WTC11 (cell line): ENCODE results near the gene COL6A6.

Source experiments
- CBFB ChIP-seq: sonication (generic); formaldehyde crosslinking; IDR thresholded peaks from 2 replicates; pipeline ENCODE4 v1.8.1; 2022; ENCODE audit warnings: mild to moderate bottlenecking, low read depth, missing genetic modification reagents
- CREB1 ChIP-seq: sonication (generic); formaldehyde crosslinking; IDR thresholded peaks from 2 replicates; pipeline ENCODE4 v1.8.0; 2023; ENCODE audit warnings: mild to moderate bottlenecking, missing genetic modification reagents
- ESRRA ChIP-seq: sonication (generic); formaldehyde crosslinking; IDR thresholded peaks from 2 replicates; pipeline ENCODE4 v1.8.1; 2022; ENCODE audit warnings: mild to moderate bottlenecking, missing genetic modification reagents, borderline replicate concordance
- FOXP1 ChIP-seq: sonication (generic); formaldehyde crosslinking; IDR thresholded peaks from 2 replicates; pipeline ENCODE4 v1.8.0; 2022; ENCODE audit warnings: missing genetic modification reagents, mild to moderate bottlenecking, moderate library complexity, borderline replicate concordance
- GTF2I ChIP-seq: fragments of 250-450 bp; sonication (Bioruptor Pico); conservative IDR thresholded peaks from 2 replicates; pipeline ENCODE4 v1.4.0; 2021; ENCODE audit warnings: mild to moderate bottlenecking
- JUN ChIP-seq: sonication (generic); formaldehyde crosslinking; IDR thresholded peaks from 2 replicates; pipeline ENCODE4 v1.8.0; 2023; ENCODE audit warnings: mild to moderate bottlenecking, missing genetic modification reagents
- NR1H2 ChIP-seq: sonication (generic); formaldehyde crosslinking; IDR thresholded peaks from 2 replicates; pipeline ENCODE4 v1.9.0; 2021; ENCODE audit warnings: mild to moderate bottlenecking, moderate library complexity, missing genetic modification reagents
- ZNF121 ChIP-seq: sonication (generic); formaldehyde crosslinking; IDR thresholded peaks from 2 replicates; pipeline ENCODE4 v1.8.0; 2023; ENCODE audit warnings: missing genetic modification reagents
- ZNF416 ChIP-seq: fragments of 250-450 bp; sonication (Bioruptor Pico); IDR thresholded peaks from 2 replicates; pipeline ENCODE4 v1.9.0; 2021; ENCODE audit warnings: mild to moderate bottlenecking, inconsistent platforms
- TF ChIP-seq, protein P1 (sequence below): fragments of 250-450 bp; sonication (Bioruptor Pico); IDR thresholded peaks from 2 replicates; pipeline ENCODE4 v1.9.0; 2021; ENCODE audit warnings: moderate library complexity, mild to moderate bottlenecking, inconsistent platforms, borderline replicate concordance
- TF ChIP-seq, protein P2 (sequence below): fragments of 200-600 bp; IDR thresholded peaks from 2 replicates; pipeline ENCODE4 v1.8.0; 2022; ENCODE audit warnings: antibody characterized with exemption
- TF ChIP-seq, protein P3 (sequence below): sonication (generic); formaldehyde crosslinking; IDR thresholded peaks from 2 replicates; pipeline ENCODE4 v1.8.1; 2023; ENCODE audit warnings: mild to moderate bottlenecking, moderate library complexity, missing genetic modification reagents
- TF ChIP-seq, protein P4 (sequence below): sonication (generic); formaldehyde crosslinking; IDR thresholded peaks from 2 replicates; pipeline ENCODE4 v1.8.0; 2022; ENCODE audit warnings: missing genetic modification reagents
- TF ChIP-seq, protein P5 (sequence below): sonication (generic); formaldehyde crosslinking; IDR thresholded peaks from 2 replicates; pipeline ENCODE4 v1.8.0; 2022; ENCODE audit warnings: mild to moderate bottlenecking, missing genetic modification reagents

DNA sequence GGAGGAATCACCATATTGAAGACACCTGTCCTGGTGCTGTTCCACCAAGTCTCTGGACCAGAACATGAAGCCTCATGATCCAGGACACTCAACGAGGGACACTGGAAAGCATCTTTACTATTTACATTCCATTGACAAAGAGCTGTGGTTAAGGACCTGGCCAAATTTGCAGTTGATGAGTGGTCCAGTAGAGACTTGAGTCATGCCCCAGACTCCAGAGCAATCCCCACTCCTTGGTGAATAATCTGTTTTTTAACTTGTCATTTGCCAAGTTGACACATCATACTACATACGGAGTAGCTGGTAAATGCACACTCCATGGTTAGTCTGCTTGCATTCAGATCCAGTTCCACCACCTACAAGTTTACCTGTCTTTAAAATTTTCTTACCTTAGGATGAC lies 1.2 kb upstream of the COL6A6 start:
- TF ChIP-seq CBFB (CRISPR knock-in tag) (no peak), ESRRA (no peak), JUN (CRISPR knock-in tag) (no peak), GTF2I (CRISPR knock-in tag) (no peak), ZNF416 (CRISPR knock-in tag) (no peak), NR1H2 (CRISPR knock-in tag) (no peak), ZNF121 (CRISPR knock-in tag) (no peak), FOXP1 (no peak), CREB1 (no peak)
- TF ChIP-seq, protein P1, sequence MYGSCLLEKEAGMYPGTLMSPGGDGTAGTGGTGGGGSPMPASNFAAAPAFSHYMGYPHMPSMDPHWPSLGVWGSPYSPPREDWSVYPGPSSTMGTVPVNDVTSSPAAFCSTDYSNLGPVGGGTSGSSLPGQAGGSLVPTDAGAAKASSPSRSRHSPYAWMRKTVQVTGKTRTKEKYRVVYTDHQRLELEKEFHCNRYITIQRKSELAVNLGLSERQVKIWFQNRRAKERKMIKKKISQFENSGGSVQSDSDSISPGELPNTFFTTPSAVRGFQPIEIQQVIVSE: no peak
- TF ChIP-seq, protein P2, sequence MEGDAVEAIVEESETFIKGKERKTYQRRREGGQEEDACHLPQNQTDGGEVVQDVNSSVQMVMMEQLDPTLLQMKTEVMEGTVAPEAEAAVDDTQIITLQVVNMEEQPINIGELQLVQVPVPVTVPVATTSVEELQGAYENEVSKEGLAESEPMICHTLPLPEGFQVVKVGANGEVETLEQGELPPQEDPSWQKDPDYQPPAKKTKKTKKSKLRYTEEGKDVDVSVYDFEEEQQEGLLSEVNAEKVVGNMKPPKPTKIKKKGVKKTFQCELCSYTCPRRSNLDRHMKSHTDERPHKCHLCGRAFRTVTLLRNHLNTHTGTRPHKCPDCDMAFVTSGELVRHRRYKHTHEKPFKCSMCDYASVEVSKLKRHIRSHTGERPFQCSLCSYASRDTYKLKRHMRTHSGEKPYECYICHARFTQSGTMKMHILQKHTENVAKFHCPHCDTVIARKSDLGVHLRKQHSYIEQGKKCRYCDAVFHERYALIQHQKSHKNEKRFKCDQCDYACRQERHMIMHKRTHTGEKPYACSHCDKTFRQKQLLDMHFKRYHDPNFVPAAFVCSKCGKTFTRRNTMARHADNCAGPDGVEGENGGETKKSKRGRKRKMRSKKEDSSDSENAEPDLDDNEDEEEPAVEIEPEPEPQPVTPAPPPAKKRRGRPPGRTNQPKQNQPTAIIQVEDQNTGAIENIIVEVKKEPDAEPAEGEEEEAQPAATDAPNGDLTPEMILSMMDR: no peak
- TF ChIP-seq, protein P3, sequence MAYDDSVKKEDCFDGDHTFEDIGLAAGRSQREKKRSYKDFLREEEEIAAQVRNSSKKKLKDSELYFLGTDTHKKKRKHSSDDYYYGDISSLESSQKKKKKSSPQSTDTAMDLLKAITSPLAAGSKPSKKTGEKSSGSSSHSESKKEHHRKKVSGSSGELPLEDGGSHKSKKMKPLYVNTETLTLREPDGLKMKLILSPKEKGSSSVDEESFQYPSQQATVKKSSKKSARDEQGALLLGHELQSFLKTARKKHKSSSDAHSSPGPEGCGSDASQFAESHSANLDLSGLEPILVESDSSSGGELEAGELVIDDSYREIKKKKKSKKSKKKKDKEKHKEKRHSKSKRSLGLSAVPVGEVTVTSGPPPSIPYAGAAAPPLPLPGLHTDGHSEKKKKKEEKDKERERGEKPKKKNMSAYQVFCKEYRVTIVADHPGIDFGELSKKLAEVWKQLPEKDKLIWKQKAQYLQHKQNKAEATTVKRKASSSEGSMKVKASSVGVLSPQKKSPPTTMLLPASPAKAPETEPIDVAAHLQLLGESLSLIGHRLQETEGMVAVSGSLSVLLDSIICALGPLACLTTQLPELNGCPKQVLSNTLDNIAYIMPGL: no peak
- TF ChIP-seq, protein P4, sequence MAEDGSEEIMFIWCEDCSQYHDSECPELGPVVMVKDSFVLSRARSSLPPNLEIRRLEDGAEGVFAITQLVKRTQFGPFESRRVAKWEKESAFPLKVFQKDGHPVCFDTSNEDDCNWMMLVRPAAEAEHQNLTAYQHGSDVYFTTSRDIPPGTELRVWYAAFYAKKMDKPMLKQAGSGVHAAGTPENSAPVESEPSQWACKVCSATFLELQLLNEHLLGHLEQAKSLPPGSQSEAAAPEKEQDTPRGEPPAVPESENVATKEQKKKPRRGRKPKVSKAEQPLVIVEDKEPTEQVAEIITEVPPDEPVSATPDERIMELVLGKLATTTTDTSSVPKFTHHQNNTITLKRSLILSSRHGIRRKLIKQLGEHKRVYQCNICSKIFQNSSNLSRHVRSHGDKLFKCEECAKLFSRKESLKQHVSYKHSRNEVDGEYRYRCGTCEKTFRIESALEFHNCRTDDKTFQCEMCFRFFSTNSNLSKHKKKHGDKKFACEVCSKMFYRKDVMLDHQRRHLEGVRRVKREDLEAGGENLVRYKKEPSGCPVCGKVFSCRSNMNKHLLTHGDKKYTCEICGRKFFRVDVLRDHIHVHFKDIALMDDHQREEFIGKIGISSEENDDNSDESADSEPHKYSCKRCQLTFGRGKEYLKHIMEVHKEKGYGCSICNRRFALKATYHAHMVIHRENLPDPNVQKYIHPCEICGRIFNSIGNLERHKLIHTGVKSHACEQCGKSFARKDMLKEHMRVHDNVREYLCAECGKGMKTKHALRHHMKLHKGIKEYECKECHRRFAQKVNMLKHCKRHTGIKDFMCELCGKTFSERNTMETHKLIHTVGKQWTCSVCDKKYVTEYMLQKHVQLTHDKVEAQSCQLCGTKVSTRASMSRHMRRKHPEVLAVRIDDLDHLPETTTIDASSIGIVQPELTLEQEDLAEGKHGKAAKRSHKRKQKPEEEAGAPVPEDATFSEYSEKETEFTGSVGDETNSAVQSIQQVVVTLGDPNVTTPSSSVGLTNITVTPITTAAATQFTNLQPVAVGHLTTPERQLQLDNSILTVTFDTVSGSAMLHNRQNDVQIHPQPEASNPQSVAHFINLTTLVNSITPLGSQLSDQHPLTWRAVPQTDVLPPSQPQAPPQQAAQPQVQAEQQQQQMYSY (CRISPR knock-in tag): no peak
- TF ChIP-seq, protein P5, sequence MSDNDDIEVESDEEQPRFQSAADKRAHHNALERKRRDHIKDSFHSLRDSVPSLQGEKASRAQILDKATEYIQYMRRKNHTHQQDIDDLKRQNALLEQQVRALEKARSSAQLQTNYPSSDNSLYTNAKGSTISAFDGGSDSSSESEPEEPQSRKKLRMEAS: no peak
